Neural crest cell (in vitro differentiated cells): ENCODE measurements around the gene CARF. TPM values are rescaled to one million over a fixed set of nuclear protein-coding genes. Genes with fewer than 3 reads are reported as not detected.

Experiments used
- DNase-seq: peaks from one replicate; pipeline ENCODE4 v3.0.0; 2021; ENCODE audit warnings: low read depth, mixed read lengths, low spot score
- H3K27ac Mint-ChIP-seq: one replicate; pipeline ENCODE4 v1.8.0; 2021; ENCODE audit warnings: mild to moderate bottlenecking, mixed read lengths; ENCODE audit not compliant: unreplicated experiment
- H3K27me3 Mint-ChIP-seq: 2 replicates; pipeline ENCODE4 v1.8.0; 2021; ENCODE audit warnings: low read depth, mild to moderate bottlenecking, mixed read lengths
- H3K36me3 Mint-ChIP-seq: 2 replicates; pipeline ENCODE4 v1.8.0; 2021; ENCODE audit warnings: low read depth, mild to moderate bottlenecking, mixed read lengths
- H3K4me1 Mint-ChIP-seq: 2 replicates; pipeline ENCODE4 v1.8.0; 2021; ENCODE audit warnings: mixed read lengths
- H3K4me3 Mint-ChIP-seq: one replicate; pipeline ENCODE4 v1.8.0; 2021; ENCODE audit warnings: mild to moderate bottlenecking, mixed read lengths
- H3K9me3 Mint-ChIP-seq: 2 replicates; pipeline ENCODE4 v1.8.0; 2021; ENCODE audit warnings: mixed read lengths
- CTCF ChIP-seq: fragments of 200-600 bp; sonication (generic); conservative IDR thresholded peaks from 2 replicates; pipeline ENCODE4 v1.5.0; 2021; ENCODE audit warnings: antibody characterized with exemption, mild to moderate bottlenecking
- long read RNA-seq: library from polyadenylated mRNA; unstranded; transcript quantifications from one replicate; pipeline ENCODE4 v2.0.0, GENCODE V29; 2020
- total RNA-seq: library from RNA; stranded (reverse); gene quantifications from 2 replicates; pipeline ENCODE4 v1.2.1, GENCODE V29; 2021

Gene CARF
- 6.8 and 7.8 TPM in 2 replicates for total RNA-seq
- long read RNA-seq, full-length matches to known transcripts, result 2 of 11 reads
- long read RNA-seq, partial matches to known transcripts, result 2 of 11 reads
- long read RNA-seq, other reads (novel, unspliced or antisense), result 7 of 11 reads

GRCh38 chr2:202911512-202912341, at the start of gene CARF, which contains the start of gene WDR12:
TSS of gene CARF (plus strand) at chr2:202912275. CDS start at chr2:202941903, 29,628 bp downstream.
TSS of gene WDR12 (minus strand) at chr2:202911673. CDS start at chr2:202911476, 197 bp downstream.
- Mint-ChIP-seq H3K9me3 (no peaks in the 10 kb centered on the region), H3K4me1 (peaks cover 46% of the 10 kb centered on the region), H3K36me3 (no peaks in the 10 kb centered on the region), H3K27ac (peak within 1 kb of the TSS; percentile 99), H3K4me3 (peak within 1 kb of the TSS; percentile 99), H3K27me3 (no peaks in the 10 kb centered on the region)
- peak; percentile 83 for DNase-seq
- TF ChIP-seq CTCF, result no peak

- peak; percentile 54 for DNase-seq
- H3K27ac Mint-ChIP-seq, result peak overlapping the region; percentile 91
- H3K4me3 Mint-ChIP-seq, result peak overlapping the region; percentile 94
- no peaks in the 10 kb centered on the region for H3K36me3 Mint-ChIP-seq
- H3K27me3 Mint-ChIP-seq, result no peaks in the 10 kb centered on the region
- no peaks in the 10 kb centered on the region for H3K9me3 Mint-ChIP-seq
- TF ChIP-seq CTCF, result peak; percentile 71
- peaks cover 18% of the 10 kb centered on the region for H3K4me1 Mint-ChIP-seq
Observed at GRCh38 chr2:202870431-202871299, 41.4 kb upstream of the CARF start.

- peak; percentile 81 for DNase-seq
- no peak for TF ChIP-seq CTCF
- H3K27ac Mint-ChIP-seq, result peak within 1 kb of the TSS; percentile 91
- no peaks in the 10 kb centered on the region for H3K36me3 Mint-ChIP-seq
- H3K4me1 Mint-ChIP-seq, result peaks cover 18% of the 10 kb centered on the region
- H3K9me3 Mint-ChIP-seq, result no peaks in the 10 kb centered on the region
- H3K27me3 Mint-ChIP-seq, result no peaks in the 10 kb centered on the region
- peak within 1 kb of the TSS; percentile 94 for H3K4me3 Mint-ChIP-seq
Observed at GRCh38 chr2:202871300-202872141, 40.6 kb upstream of the CARF start, which contains the start of gene ICA1L. TSS of gene ICA1L (minus strand) at chr2:202871766. CDS start at chr2:202829009, 42,757 bp downstream.

GRCh38 chr2:202877699-202878098, 34.4 kb upstream of the CARF start:
- Mint-ChIP-seq H3K27ac (no peak overlapping the region), H3K36me3 (peaks cover 3% of the 10 kb centered on the region), H3K4me3 (no peak overlapping the region), H3K9me3 (no peaks in the 10 kb centered on the region), H3K27me3 (no peaks in the 10 kb centered on the region), H3K4me1 (no peaks in the 10 kb centered on the region)
- no peak for TF ChIP-seq CTCF
- DNase-seq, result no peak
